ENCODE data around the gene POLR3K.
"Not testable (repeated sequence)": the region's sequence is repeated elsewhere in the genome, so short reads cannot be mapped to it uniquely, and the experiment has no call there.

The POLR3K gene

DNA sequence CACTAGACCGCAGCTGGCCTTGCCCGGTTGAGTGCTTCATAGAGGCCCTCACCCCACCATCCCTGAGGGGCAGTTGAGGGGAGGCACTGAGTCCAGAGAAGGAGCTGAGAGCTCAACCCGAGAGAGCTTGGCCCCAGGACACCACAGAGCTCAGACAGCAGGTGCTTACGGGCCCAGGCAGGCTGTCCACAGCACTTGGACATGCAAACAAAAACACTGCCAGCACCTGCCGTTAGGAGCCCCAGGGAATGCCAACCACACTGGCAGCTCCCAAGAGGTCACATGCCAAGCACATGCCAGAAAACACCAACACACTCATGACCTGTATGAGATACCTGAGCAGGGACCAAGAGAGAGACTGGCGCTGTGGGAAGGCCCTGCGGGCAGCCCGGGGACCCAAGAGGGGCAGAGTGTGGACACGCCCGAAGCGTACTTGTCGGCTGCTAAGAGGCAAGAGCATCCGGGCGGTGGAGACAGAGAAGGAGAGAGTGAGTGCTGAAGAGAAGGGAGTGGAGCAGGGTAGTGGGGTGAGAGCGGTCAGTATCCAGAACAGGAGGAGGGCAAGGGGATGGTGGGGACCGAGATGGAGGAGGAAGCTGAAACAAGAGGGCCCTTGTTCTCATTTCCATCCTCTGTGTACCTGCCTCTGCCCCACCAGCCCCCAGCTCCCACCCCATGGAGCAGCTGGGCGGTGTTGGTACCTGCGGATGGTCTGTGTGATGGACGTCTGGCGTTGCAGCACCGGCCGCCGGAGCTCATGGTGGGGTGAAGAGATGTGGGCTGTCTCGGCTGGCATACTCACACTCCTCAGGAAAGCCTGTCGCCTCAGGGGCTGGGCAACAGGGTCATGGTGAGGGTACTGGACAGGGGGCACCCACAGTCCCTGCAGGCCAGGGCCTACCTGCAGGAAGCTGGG lies 10.8 kb upstream of the POLR3K start:
- no peak for DNase-seq

DNA sequence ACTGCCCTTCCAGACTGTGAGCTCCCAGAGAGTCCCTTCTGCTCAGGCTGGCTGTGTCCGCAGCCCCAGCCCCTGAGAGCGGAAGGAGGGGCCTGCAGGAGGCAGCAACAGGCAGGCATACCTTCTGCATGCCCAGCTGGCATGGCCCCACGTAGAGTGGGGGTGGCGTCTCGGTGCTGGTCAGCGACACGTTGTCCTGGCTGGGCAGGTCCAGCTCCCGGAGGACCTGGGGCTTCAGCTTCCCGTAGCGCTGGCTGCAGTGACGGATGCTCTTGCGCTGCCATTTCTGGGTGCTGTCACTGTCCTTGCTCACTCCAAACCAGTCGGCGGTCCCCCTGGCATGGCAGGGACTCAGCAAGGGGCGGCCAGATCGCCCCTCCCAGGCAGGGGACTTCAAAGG lies 10.1 kb upstream of the POLR3K start:
- no peak for DNase-seq

DNA sequence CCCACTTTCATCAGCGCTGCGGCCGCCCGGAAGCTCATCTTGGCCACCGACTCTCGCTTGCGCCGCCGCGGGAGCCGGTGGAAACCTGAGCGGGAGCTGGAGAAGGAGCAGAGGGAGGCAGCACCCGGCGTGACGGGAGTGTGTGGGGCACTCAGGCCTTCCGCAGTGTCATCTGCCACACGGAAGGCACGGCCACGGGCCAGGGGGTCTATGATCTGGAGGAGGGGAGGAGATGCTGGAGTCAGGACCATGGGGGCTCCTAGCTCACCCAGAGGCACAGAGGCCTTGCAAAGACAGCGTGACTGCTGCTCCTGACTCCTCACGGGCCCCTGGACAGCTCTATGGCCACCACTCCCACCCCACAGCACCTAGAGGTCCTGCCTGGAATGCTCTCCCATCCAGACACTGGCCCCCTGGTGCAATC lies 9.6 kb upstream of the POLR3K start:
- DNase-seq, result no peak

DNA sequence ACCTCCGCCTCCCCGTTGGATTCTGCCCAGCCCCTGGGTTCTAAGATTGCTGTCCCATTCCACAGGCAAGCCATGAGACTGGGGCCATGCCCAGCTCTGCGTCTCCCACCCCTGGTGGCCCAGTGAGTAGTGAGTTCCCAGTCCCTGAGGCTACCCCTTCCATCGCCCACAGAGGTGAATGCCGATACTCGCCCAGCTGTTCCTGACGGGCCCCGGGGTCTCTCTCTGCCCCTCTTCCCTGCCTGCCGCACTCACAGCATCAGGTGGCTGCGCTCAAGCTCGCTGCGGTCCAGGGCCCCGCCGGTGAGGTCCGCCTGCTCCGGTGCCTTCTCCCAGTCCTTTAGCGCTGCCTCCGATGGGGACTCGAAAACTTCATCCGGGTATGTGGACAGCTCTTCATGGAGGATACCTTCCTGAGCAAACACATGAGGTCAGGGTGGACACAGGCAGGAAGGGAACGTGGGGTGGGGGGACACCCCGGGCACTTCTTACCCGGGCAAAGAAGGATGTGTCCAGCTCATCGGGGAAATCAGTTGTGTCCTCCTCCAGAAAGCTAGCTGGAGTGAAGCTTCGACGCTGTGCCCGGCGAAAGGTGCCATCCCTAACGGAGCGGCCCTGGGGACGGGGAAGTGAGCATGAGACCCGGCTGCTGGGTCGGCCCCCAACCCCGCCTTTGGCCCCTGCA lies 9.0 kb upstream of the POLR3K start:
- no peak for DNase-seq

DNA sequence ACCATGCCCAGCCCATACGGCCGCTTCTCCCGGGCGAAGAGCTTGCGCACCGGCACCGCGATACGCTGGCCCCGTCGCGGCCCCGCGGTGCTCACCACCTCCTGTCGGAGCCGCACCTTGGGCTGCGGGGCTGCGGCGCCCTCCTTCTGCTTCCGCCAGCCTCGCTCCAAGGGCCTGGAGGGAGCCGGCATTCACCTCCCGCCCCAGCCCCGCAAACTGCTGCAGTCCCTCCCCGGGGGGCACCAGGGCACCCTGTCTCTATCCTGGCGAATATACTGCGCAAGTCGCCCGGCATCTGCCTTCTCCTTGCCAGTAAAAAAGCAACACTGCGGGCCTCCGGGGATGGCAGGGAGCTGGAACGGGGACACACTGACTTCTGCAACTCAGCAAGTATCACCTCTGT lies 8.5 kb upstream of the POLR3K start:
- no peak for DNase-seq

GRCh38 chr16:60929-61878 lies 7.8 kb upstream of the POLR3K start:
- no peak for DNase-seq

GRCh38 chr16:60166-60565 lies 6.8 kb upstream of the POLR3K start:
- DNase-seq, result no peak

DNA sequence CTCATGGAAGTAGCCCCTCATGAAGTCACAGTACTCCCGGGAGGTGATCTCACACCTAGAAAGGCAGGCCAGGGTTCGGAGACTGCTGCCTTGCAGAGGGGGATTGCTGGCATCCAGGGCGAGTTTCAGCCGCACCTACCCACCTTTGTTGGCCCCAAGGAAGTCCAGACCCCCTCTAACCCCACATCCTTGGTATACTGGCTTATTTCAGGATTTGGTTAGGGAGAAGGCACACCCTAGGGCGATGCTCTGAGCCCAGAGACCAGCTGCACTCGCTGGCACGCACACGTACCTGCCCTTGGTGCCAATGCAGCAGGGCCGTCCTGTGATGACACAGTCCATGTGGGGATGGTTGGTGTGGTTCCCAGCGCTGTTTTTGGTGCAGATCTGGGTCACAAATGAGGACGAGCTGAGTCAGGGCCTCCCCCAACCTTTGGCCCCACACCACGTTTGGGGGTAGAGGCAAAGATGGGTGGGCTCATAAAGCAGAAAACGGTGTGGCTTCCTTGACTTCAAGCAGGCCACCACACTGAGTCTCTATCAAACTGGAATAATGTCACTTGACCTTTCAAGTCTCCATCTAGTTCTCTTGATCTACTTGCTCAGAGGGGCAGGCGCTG lies 6.1 kb upstream of the POLR3K start:
- DNase-seq, result no peak

DNA sequence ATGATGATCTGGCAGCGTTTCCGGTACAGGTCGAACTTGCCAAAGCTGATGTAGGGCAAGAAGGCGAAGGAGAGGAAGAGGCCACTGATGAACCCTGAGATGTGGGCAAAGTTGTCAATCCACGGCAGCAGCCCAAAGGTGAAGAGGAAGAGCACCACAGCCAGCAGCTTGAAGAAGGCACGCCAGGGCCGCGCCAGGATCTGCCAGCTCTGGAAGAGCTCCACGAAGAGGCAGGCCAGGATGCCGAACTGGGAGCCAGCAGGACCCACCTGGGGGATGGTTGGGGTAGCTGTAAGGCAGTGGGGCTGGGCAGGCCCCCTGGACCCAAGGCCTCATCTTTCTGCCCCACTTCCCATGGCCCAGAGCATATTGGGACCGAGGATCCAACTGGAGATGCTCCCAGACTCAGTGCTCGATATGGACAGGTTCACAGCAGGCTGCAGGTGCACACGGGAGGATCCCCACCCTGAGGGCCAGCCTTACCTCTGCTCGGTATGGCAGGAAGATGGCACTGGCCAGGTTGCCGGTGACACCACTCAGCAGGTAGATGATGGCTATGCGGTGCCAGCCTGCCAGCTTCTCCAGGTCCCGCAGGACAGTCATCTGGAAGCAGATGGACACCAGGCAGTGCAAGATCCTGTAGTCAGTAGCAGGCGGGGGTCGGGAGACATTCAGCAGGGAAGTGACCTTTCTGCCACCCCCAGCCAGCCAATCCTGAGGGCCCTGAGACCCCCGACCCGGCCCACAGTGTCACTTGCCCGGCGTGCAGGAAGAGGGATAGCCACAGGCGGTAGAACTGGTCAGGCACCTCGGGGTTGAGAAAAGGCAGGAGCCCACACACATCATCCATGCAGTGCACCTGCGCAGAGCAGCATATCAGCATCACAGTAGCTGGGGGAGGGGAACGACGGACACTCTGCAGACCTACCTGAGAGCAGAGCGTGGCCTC lies 5.4 kb upstream of the POLR3K start:
- DNase-seq, result no peak

- DNase-seq, result no peak
These were observed 4.3 kb upstream of the POLR3K start for GRCh38 chr16:57711-58110.

- DNase-seq, result no peak
These were observed 3.0 kb upstream of the POLR3K start for GRCh38 chr16:56231-56927.

GRCh38 chr16:55571-56136 lies 2.2 kb upstream of the POLR3K start:
- DNase-seq, result no peak

DNA sequence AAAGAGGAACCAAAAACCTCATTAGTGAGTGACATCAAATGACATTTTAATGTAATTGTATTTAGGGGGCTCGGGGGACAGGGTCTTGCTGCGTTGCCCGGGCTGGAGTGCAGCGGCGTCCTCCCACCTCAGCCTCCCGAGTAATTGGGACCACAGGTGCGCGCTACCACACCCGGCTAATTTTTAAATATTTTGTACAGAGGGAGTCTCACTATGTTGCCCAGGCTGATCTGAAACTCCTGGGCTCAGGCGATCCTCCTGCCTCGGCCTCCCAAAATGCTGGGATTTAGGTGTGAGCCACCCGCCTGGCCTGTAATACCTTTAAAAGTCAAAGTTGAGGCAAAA lies 801 bp upstream of the POLR3K start:
- DNase-seq, result no peak

- no peak for DNase-seq
These were observed 2.4 kb downstream of the POLR3K start for GRCh38 chr16:50769-51591.

DNA sequence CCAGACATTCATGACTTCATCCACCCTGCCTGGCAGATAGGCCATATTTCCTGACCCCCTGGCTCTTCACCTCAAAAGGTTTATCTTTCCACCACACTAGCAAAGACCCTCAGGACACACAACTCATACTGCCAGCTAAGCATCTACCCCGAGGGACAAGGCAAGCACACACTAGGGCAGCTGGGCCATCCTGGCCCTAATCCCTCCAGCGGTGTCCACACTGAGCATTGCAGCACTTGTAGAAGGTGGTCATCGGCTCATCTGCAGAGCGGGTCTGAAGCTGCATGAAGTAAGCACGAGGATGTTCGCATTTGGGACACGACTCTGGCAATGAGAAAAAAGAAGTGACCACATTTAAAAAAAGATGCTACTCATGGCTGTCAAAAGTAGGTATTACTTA lies 6.2 kb downstream of the POLR3K start:
- DNase-seq, result no peak

GRCh38 chr16:46510-46909 lies 6.9 kb downstream of the POLR3K start:
- not testable (repeated sequence) for DNase-seq

GRCh38 chr16:45454-45853 lies 8.0 kb downstream of the POLR3K start:
- no peak for DNase-seq

DNA sequence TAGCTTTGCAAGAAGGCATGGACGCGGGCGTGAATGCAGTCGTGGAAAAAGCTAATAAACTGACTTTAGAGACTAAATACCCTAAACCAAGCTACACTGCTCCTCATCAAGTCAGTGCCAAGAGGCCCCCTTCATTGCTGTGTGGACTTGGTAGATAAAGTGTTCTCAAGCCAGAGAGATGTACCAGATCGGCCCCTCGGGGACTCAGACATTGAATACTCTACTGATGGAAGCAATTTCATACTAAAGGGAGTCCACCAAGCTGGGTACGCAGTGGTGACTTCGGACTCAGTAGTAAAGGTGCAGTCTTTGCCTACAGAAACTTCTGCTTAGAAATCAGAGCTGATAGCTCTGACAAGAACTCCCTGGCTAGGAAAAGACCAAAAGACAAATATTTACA lies 8.8 kb downstream of the POLR3K start:
- no peak for DNase-seq

GRCh38 chr16:43294-43693 lies 10.1 kb downstream of the POLR3K start:
- no peak for DNase-seq

GRCh38 chr16:42691-43090 lies 10.7 kb downstream of the POLR3K start:
- no peak for DNase-seq
